IPS-NIHi11 (cell line): ENCODE measurements around the gene PALLD.

Source experiments
- DNase-seq: peaks from one replicate; pipeline ENCODE4 v3.0.0; 2012; ENCODE audit warnings: mixed read lengths, low spot score

Gene PALLD

DNA sequence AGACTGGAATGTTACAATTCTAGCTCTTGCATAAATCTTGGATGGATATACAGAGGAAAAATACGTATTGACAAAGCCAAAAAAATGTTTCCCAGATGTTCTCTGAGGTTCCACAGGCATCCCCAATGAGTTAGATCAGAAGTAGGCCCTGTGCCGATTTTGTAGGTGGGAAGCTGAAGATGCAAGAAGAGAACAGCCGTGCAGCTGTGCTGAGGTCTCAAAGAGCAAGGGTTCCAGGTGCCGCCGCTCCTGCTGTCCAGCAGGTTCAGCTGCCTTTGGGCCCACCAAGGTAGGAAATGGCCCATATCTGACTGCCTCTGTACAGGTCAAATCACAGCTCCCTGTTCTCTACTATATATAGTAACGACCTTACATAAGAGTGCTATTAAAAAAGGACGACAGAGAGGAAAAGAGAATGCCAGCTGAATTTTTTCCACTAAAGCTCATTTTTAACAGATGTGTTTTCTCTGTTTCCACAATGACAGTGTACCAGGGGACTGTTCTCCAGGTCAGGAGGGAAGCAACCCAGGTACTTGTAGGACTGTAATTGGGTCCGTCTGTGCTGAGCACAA, 357.6 kb downstream of the PALLD start:
- no peak for DNase-seq

DNA sequence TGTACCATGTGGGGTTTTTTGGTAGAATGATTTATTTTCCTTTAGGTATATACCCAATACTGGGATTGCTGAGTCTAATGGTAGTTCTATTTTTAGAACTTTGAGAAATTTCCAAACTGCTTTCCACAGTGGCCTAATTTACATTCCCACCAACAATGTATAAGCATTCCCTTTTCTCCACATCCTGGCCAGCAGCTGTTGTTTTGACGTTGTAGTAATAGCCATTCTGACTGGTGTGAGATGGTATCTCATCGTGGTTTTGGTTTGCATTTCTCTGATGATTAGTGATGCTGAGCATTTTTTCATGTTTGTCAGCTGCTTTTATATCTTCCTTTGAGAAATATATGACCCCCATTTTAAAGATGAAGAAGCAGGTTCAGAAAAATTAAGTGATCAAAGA, 359.5 kb downstream of the PALLD start:
- DNase-seq, result no peak

DNA sequence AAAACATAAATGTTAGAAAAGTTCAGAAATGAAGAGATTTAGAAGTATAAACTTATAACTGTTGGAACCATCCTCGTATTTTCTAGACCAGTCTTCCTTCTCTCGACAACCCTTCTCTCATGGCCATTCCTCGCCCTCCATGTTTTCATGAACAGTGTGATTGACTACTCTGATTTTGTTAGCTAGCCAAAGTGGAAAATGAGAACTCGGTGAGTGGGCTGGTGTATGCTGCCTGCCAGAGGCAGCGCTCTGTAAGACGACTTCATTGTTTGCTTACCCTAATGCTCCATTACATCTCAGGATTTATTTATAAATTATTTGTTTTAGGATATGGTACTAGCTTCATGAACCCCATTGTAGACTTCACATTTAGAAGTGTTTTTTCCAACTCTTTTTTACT, 360.2 kb downstream of the PALLD start:
- no peak for DNase-seq

- DNase-seq, result no peak
These were observed 360.9 kb downstream of the PALLD start for GRCh38 chr4:168857546-168858314.

GRCh38 chr4:168859100-168859499, 362.2 kb downstream of the PALLD start:
- no peak for DNase-seq

- DNase-seq, result no peak
These were observed 363.2 kb downstream of the PALLD start for GRCh38 chr4:168859888-168860694.

DNA sequence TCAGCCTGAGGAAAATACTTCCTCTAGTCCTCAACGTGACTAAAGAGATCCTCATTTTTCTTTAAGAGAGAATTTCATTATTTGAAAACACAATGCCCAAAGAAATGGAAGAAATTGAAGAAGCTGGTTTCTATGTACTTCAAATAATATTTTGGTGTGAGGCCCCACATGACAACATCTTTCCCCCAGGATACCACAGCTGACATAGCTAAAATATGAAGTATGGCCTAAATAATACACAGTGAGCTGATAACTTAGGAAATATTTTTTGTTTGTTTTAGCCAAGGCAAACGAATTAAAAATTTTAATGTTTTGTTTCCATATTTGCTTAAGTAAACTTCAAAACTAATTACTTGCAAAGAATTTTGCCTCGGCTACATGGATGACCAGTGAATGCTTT, 364.0 kb downstream of the PALLD start:
- DNase-seq, result no peak

- DNase-seq, result no peak
These were observed 367.1 kb downstream of the PALLD start for GRCh38 chr4:168863719-168864647.

GRCh38 chr4:168864821-168865541, 368.1 kb downstream of the PALLD start:
- peak; percentile 50 for DNase-seq

GRCh38 chr4:168865854-168866253, 369.0 kb downstream of the PALLD start:
- DNase-seq, result no peak

GRCh38 chr4:168866635-168867034, 369.8 kb downstream of the PALLD start:
- DNase-seq, result no peak

DNA sequence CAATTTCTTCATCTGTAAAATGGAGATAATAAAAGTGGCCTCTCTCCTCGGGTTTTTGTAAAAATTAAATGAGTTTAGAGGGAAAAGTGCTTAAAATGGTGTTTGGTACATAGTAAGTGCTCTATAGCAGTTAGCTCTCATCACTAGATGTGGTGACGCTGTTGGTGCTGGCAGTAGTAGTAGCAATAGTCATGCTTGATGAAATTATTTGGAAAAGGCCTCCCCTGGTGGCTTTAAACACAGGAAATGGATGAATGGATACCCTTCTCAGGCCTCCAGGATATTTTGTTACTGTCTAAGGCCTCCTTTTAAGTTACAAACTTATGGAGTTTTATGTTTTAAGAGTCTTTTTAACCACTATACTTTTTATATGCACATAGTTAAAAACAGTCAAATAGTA, 370.3 kb downstream of the PALLD start:
- DNase-seq, result no peak

DNA sequence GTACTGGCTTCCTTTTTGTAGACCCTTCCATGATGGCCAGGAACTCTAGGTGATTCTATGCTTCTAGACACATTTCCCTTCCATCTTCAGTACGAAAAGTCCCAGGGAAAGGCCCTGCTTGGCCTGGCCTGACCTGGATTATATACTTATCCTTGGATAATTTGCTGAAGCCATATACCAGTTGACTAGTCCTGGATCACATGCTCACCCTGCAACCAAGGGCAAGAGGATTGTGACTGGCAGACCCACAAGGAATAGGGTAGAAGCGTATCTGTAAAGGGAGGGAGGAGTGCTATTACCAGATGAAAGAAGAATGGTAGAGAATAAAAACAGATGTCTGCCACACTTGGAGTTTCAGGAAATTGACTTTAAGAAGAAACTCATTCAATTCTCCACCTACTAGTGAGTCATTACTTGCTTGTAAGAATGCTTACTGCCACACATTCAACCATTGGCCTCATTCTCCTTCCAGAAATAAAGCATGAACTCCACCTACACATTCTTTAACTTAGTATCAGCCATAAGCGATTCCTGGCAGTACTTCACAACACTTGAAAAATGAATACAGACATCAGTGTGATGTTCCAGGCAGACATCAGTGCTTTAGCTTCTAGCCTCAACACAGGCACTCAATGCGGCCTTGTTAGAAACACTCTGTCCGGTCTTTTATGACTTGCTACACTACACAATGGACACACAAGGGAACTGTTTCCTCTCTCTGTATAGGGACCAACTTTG, 371.4 kb downstream of the PALLD start:
- DNase-seq, result no peak

GRCh38 chr4:168868802-168869201, 371.9 kb downstream of the PALLD start:
- DNase-seq, result no peak

DNA sequence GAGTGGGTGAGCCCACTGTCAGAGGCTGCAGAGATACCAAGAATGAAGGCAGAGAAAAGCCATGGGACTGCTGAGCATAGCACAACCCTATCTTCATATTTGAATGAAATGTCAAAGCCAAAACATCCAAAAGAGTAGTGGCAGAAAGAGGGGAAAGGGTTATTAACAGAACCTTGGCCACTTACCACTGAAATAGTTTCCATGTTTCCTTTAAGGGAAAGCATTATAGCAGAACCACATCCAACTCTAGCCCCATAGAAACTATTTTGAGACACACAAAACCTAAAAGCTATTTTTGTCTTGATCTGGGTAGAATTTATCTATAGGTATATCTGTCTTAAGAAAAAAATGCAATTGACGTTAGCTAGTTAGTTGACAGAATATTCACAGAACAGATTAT, 373.2 kb downstream of the PALLD start:
- DNase-seq, result no peak

DNA sequence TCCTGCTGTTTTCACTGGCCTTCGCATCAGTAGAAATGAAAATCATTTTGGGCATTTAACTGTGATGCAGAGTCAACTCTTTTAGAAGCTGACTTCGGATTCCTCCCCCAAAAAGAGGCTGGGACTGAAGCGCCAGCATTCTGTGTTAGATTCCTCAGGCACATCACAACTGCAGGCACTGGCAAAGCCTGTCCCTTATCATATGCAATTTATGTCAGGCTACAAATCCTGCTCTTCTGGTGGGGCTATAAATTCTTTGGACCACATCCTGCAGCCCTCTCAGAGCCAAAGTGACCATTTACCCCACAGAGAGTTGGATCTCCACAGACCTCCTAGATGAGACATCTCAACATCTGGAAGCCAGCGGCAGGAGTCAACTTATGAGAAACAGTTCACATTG, 374.8 kb downstream of the PALLD start:
- DNase-seq, result no peak

GRCh38 chr4:168874083-168874482, 377.2 kb downstream of the PALLD start:
- no peak for DNase-seq

GRCh38 chr4:168876106-168876505, 379.3 kb downstream of the PALLD start:
- DNase-seq, result no peak

GRCh38 chr4:168877511-168878491, 380.9 kb downstream of the PALLD start:
- peak; percentile 63 for DNase-seq
